ENCODE data around the gene BICRA. TPM values are rescaled to one million over a fixed set of nuclear protein-coding genes. Genes with fewer than 3 reads are reported as not detected.
"Not testable (repeated sequence)": the region's sequence is repeated elsewhere in the genome, so short reads cannot be mapped to it uniquely, and the experiment has no call there.

The BICRA gene
- polyA plus RNA-seq, 10 donors, result 5.7 to 12.6 (median 10.0) TPM

GRCh38 chr19:47628078-47628771 is 19.3 kb downstream of the BICRA start:
- DNase-seq, result no peak

GRCh38 chr19:47630594-47630993 is 21.7 kb downstream of the BICRA start:
- DNase-seq, result no peak

GRCh38 chr19:47631681-47632446 is 22.9 kb downstream of the BICRA start:
- DNase-seq, result no peak

- no peak for DNase-seq
Measured at GRCh38 chr19:47633517-47633916, 24.6 kb downstream of the BICRA start.

GRCh38 chr19:47633996-47634395 is 25.1 kb downstream of the BICRA start:
- DNase-seq, result no peak

GRCh38 chr19:47635152-47635754 is 26.3 kb downstream of the BICRA start:
- DNase-seq, result not testable (repeated sequence)

- DNase-seq, result no peak
Measured at GRCh38 chr19:47637550-47637949, 28.6 kb downstream of the BICRA start.

GRCh38 chr19:47641891-47642485 is 33.1 kb downstream of the BICRA start:
- no peak for DNase-seq

GRCh38 chr19:47643281-47643680 is 34.3 kb downstream of the BICRA start:
- no peak for DNase-seq

- DNase-seq, result no peak
Measured at GRCh38 chr19:47644199-47644598, 35.3 kb downstream of the BICRA start.

GRCh38 chr19:47644743-47645482 is 36.0 kb downstream of the BICRA start:
- no peak for DNase-seq

- no peak for DNase-seq
Measured at GRCh38 chr19:47646924-47647323, 38.0 kb downstream of the BICRA start.

GRCh38 chr19:47649588-47649987 is 40.7 kb downstream of the BICRA start:
- no peak for DNase-seq

- DNase-seq, result no peak
Measured at GRCh38 chr19:47650700-47651099, 41.8 kb downstream of the BICRA start.

- no peak for DNase-seq
Measured at GRCh38 chr19:47651132-47651531, 42.2 kb downstream of the BICRA start.

GRCh38 chr19:47651691-47652090 is 42.8 kb downstream of the BICRA start:
- no peak for DNase-seq

GRCh38 chr19:47652285-47652684 is 43.4 kb downstream of the BICRA start:
- no peak for DNase-seq

- peak in 1 of 3 donors; percentile 17 for DNase-seq
Measured at GRCh38 chr19:47653856-47654255, 44.9 kb downstream of the BICRA start.

GRCh38 chr19:47657719-47658118 is 48.8 kb downstream of the BICRA start:
- no peak for DNase-seq

- no peak for DNase-seq
Measured at GRCh38 chr19:47658431-47659348, 49.8 kb downstream of the BICRA start.

GRCh38 chr19:47660435-47660832 is 51.5 kb downstream of the BICRA start:
- no peak for DNase-seq
